DOHH2 (cell line): ENCODE measurements around the gene CNTLN.

Source experiments
- H3F3A ChIP-seq: fragments of 200-600 bp; sonication (generic), shearing (Covaris generic); 2 replicates; pipeline ENCODE4 v1.6.0; 2016; ENCODE audit warnings: antibody characterized with exemption, mild to moderate bottlenecking; ENCODE audit not compliant: control insufficient read depth, insufficient read depth
- H3K27ac ChIP-seq: fragments of 200-600 bp; sonication (generic); 2 replicates; pipeline ENCODE4 v1.5.1; 2014; ENCODE audit warnings: low read depth, mild to moderate bottlenecking, low read length, moderate library complexity
- H3K27me3 ChIP-seq: fragments of 200-600 bp; sonication (generic); 2 replicates; pipeline ENCODE4 v1.6.1; 2014; ENCODE audit warnings: mild to moderate bottlenecking, low read length, mixed read lengths; ENCODE audit not compliant: control insufficient read depth
- H3K36me3 ChIP-seq: fragments of 200-600 bp; sonication (generic); 2 replicates; pipeline ENCODE4 v1.6.1; 2014; ENCODE audit warnings: mild to moderate bottlenecking, low read length, moderate library complexity, mixed read lengths; ENCODE audit not compliant: control insufficient read depth
- H3K4me1 ChIP-seq: fragments of 200-600 bp; sonication (generic); 2 replicates; pipeline ENCODE4 v1.6.1; 2014; ENCODE audit warnings: mild to moderate bottlenecking, low read length, mixed read lengths; ENCODE audit not compliant: control insufficient read depth
- H3K4me2 ChIP-seq: fragments of 200-600 bp; sonication (generic); 2 replicates; pipeline ENCODE4 v1.6.0; 2014; ENCODE audit warnings: mild to moderate bottlenecking, low read length, moderate library complexity
- H3K4me3 ChIP-seq: fragments of 200-600 bp; sonication (generic); 2 replicates; pipeline ENCODE4 v1.5.1; 2014; ENCODE audit warnings: mild to moderate bottlenecking, low read length, mixed read lengths
- H3K79me2 ChIP-seq: fragments of 200-600 bp; sonication (generic); 2 replicates; pipeline ENCODE4 v1.6.1; 2014; ENCODE audit warnings: mild to moderate bottlenecking, low read length, mixed read lengths; ENCODE audit not compliant: control insufficient read depth
- H3K9me2 ChIP-seq: fragments of 200-600 bp; sonication (generic); replicated peaks from 2 replicates; pipeline ENCODE4 v1.6.1; 2014; ENCODE audit warnings: mild to moderate bottlenecking, low read length, mixed read lengths; ENCODE audit not compliant: control insufficient read depth
- H3K9me3 ChIP-seq: fragments of 200-600 bp; sonication (generic); 2 replicates; pipeline ENCODE4 v1.6.1; 2014; ENCODE audit warnings: antibody characterized with exemption, low read length, mixed read lengths; ENCODE audit not compliant: control insufficient read depth, insufficient read depth
- H4K20me1 ChIP-seq: fragments of 200-600 bp; sonication (generic); 2 replicates; pipeline ENCODE4 v1.6.0; 2014; ENCODE audit warnings: low read depth, mild to moderate bottlenecking, antibody characterized with exemption, low read length, moderate library complexity; ENCODE audit not compliant: control insufficient read depth, insufficient read depth
- CTCF ChIP-seq: fragments of 200-600 bp; sonication (generic); IDR thresholded peaks from one replicate; pipeline ENCODE4 v1.5.1; 2014; ENCODE audit warnings: antibody characterized with exemption, mild to moderate bottlenecking, low read depth, low read length; ENCODE audit not compliant: poor library complexity, severe bottlenecking
- EZH2phosphoT487 ChIP-seq: fragments of 200-600 bp; sonication (generic); IDR thresholded peaks from 2 replicates; pipeline ENCODE4 v1.6.1; 2017; ENCODE audit warnings: borderline replicate concordance, mild to moderate bottlenecking, antibody characterized with exemption, low read length, moderate library complexity, mixed read lengths

CNTLN gene

GRCh38 chr9:17503196-17503595, 368.4 kb downstream of the CNTLN start:
- TF ChIP-seq CTCF (no peak), EZH2phosphoT487 (no peak)
- Histone ChIP-seq H3K4me1 (no peaks in the 10 kb centered on the region), H3K9me2 (no peaks in the 10 kb centered on the region), H3K9me3 (no peaks in the 10 kb centered on the region), H3K27ac (no peak overlapping the region), H3K79me2 (no peaks in the 10 kb centered on the region), H4K20me1 (no peaks in the 10 kb centered on the region), H3K36me3 (no peaks in the 10 kb centered on the region), H3K4me2 (no peak overlapping the region), H3F3A (no peaks in the 10 kb centered on the region), H3K4me3 (no peak overlapping the region), H3K27me3 (no peaks in the 10 kb centered on the region)

DNA sequence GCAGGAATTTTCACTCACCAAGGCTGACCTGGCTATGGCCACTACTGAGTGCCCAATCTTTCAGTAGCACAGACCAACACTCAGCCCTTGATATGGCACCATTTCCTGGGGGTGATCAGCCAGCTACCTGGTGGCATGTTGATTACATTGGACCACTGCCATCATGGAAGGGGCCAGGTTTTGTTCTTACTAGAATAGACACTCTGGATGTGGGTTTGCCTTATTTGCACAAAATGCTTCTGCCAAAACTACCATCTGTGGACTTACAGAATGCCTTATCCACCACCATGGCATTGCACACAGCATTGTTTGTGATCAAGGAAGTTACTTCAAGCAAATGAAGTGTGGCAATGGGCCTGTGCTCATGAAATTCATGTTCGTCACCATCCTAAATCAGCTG, 374.3 kb downstream of the CNTLN start:
- no peaks in the 10 kb centered on the region for H3K79me2 ChIP-seq
- H3K4me2 ChIP-seq, result no peak overlapping the region
- no peaks in the 10 kb centered on the region for H3K27me3 ChIP-seq
- H3K4me1 ChIP-seq, result no peaks in the 10 kb centered on the region
- H3K36me3 ChIP-seq, result no peaks in the 10 kb centered on the region
- H4K20me1 ChIP-seq, result no peaks in the 10 kb centered on the region
- no peak for TF ChIP-seq CTCF
- no peak for TF ChIP-seq EZH2phosphoT487
- H3F3A ChIP-seq, result no peaks in the 10 kb centered on the region
- no peaks in the 10 kb centered on the region for H3K9me3 ChIP-seq
- no peaks in the 10 kb centered on the region for H3K9me2 ChIP-seq
- no peak overlapping the region for H3K27ac ChIP-seq
- no peak overlapping the region for H3K4me3 ChIP-seq

DNA sequence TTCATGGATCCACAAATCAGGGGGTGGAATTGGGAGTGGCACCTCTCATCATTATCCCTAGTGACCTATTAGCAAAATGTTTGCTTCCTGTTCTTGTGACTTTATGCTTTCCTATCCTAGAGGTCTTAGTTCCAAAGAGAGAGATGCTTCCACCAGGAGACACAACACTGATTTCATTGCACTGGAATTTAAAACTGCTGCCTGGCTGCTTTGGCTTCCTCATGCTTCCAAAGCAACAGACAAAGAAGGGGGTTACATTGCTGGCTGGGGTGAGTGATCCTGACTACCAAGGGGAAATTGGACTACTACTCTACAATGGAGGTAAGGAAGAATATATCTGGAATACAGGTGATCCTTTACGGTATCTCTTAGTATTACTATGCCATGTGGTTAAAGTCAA, 374.9 kb downstream of the CNTLN start:
- no peaks in the 10 kb centered on the region for H3K27me3 ChIP-seq
- H3K9me2 ChIP-seq, result no peaks in the 10 kb centered on the region
- no peaks in the 10 kb centered on the region for H3F3A ChIP-seq
- H3K27ac ChIP-seq, result no peak overlapping the region
- H3K4me3 ChIP-seq, result no peak overlapping the region
- H3K4me2 ChIP-seq, result no peak overlapping the region
- H3K36me3 ChIP-seq, result no peaks in the 10 kb centered on the region
- H3K79me2 ChIP-seq, result no peaks in the 10 kb centered on the region
- TF ChIP-seq EZH2phosphoT487 (no peak), CTCF (no peak)
- no peaks in the 10 kb centered on the region for H3K9me3 ChIP-seq
- no peaks in the 10 kb centered on the region for H4K20me1 ChIP-seq
- no peaks in the 10 kb centered on the region for H3K4me1 ChIP-seq

- no peaks in the 10 kb centered on the region for H4K20me1 ChIP-seq
- no peak overlapping the region for H3K4me2 ChIP-seq
- TF ChIP-seq EZH2phosphoT487 (no peak), CTCF (no peak)
- no peaks in the 10 kb centered on the region for H3K9me2 ChIP-seq
- H3K79me2 ChIP-seq, result no peaks in the 10 kb centered on the region
- H3K27ac ChIP-seq, result no peak overlapping the region
- no peaks in the 10 kb centered on the region for H3K36me3 ChIP-seq
- no peaks in the 10 kb centered on the region for H3K27me3 ChIP-seq
- no peak overlapping the region for H3K4me3 ChIP-seq
- H3K9me3 ChIP-seq, result no peaks in the 10 kb centered on the region
- no peaks in the 10 kb centered on the region for H3K4me1 ChIP-seq
- no peaks in the 10 kb centered on the region for H3F3A ChIP-seq
Observed at GRCh38 chr9:17519761-17520160, 384.9 kb downstream of the CNTLN start.
